ENCODE data around the gene RPS17. TPM values are rescaled to one million over a fixed set of nuclear protein-coding genes. Genes with fewer than 3 reads are reported as not detected.

The RPS17 gene
- total RNA-seq, 4 donors from 2014 or later = 1,180 to 3,226 (median 2,104) TPM

DNA sequence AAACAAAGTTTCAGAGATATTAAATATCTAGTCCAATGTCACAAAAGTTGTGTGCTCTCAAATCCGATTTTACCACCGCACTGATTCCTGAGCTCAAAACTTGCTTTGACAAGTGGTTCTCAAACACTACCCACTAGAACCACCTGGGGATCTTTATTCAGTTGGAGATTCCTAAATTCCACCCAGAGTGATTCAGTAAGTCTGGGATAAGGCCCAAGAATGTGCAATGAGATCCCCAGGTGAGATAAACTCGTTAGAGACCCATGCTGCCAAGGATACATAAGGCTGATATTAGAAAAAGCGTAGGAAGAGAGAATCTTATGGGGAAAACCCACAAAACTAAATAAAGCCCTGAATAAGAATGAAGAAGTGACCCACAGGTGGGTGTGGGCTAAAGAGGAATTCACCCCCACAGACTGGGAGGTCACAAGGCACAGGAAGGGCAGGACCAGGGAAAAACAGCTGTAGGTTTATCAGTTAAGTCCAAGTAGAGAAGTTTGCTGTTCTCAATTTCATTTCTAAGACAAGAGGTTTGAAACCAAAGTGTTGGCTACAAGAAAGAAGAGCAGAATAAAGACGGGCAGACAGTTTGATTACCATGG is 11.5 kb upstream of the RPS17 start:
- no peaks in the 10 kb centered on the region for H3K9me3 ChIP-seq
- intact Hi-C loops (cut with DNase I) = no loop called here
- DNase-seq = no peak
- H3K4me1 ChIP-seq = no peaks in the 10 kb centered on the region
- H3K4me3 ChIP-seq (replicated peaks in 1 of 3) = no peak overlapping the region
- no peak overlapping the region for H3K27ac ChIP-seq
- no peaks in the 10 kb centered on the region for H3K36me3 ChIP-seq
- 52 to 57% methylated on average over 5 of the region's 5 CpGs for WGBS, 2 donors
- no peak for TF ChIP-seq POLR2A (IDR thresholded peaks at IDR 0.05)
- TF ChIP-seq, protein P1, sequence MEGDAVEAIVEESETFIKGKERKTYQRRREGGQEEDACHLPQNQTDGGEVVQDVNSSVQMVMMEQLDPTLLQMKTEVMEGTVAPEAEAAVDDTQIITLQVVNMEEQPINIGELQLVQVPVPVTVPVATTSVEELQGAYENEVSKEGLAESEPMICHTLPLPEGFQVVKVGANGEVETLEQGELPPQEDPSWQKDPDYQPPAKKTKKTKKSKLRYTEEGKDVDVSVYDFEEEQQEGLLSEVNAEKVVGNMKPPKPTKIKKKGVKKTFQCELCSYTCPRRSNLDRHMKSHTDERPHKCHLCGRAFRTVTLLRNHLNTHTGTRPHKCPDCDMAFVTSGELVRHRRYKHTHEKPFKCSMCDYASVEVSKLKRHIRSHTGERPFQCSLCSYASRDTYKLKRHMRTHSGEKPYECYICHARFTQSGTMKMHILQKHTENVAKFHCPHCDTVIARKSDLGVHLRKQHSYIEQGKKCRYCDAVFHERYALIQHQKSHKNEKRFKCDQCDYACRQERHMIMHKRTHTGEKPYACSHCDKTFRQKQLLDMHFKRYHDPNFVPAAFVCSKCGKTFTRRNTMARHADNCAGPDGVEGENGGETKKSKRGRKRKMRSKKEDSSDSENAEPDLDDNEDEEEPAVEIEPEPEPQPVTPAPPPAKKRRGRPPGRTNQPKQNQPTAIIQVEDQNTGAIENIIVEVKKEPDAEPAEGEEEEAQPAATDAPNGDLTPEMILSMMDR (IDR thresholded peaks at IDR 0.05) = peak in 1 of 6 experiments; percentile 7
- H3K27me3 ChIP-seq = no peaks in the 10 kb centered on the region

DNA sequence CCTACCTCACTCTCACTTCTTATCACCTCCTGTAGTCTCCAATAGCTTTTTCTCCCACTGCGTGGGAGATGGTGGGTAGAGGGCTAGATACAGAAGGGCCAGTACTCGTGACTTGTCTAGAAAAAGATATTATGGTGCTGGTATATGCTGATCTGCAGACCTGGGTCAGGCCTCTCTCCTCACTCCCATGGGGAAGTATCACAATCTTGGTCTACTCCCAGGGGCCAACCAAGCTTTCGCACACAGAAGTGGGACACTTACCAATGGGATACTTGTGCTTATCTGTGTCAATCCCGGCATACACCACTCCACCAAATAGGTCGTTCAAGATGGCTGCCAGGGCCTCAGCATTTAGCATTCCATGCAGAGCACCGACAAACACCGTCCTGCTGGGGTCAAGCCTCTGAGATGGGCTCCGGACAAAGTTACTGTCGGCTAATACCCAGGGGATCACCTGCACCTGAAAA is 9.0 kb upstream of the RPS17 start:
- H3K36me3 ChIP-seq = no peaks in the 10 kb centered on the region
- H3K9me3 ChIP-seq = no peaks in the 10 kb centered on the region
- no peaks in the 10 kb centered on the region for H3K27me3 ChIP-seq
- no peaks in the 10 kb centered on the region for H3K4me1 ChIP-seq
- TF ChIP-seq, protein P1 (IDR thresholded peaks at IDR 0.05) = no peak
- no peak for TF ChIP-seq POLR2A (IDR thresholded peaks at IDR 0.05)
- 87 to 90% methylated on average over 9 of the region's 9 CpGs for WGBS, 2 donors
- DNase-seq = no peak
- no peak overlapping the region for H3K27ac ChIP-seq
- H3K4me3 ChIP-seq (replicated peaks in 1 of 3) = no peak overlapping the region
- intact Hi-C loops (cut with DNase I) = loop anchor here (10.0 kb wide), 1 partner anchor 456 kb away; no protein-coding TSS in a partner anchor

DNA sequence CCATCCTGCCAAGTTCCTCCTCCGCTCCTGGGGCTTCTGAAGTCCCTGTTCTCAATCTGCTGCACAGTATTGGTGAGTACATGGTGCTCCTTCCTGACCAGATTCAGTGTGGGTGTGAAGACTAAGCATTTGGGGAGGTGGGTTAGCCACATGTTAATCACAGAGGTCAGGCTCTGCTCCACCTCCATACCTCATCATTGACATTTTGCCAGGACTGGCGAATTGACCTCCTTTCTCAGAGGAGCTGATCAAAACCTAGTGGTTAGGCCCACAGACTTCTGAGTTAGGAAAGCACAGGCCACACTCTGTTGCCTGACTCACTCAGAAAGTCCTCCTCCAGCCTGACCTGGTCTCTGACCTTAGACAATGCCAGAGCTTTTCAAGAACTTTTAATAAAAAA is 8.4 kb upstream of the RPS17 start:
- H3K27ac ChIP-seq = no peak overlapping the region
- no peaks in the 10 kb centered on the region for H3K36me3 ChIP-seq
- no peaks in the 10 kb centered on the region for H3K9me3 ChIP-seq
- no peaks in the 10 kb centered on the region for H3K4me1 ChIP-seq
- no peaks in the 10 kb centered on the region for H3K27me3 ChIP-seq
- no peak for DNase-seq
- no peak overlapping the region for H3K4me3 ChIP-seq (replicated peaks in 1 of 3)
- WGBS, 2 donors = 67 to 91% methylated on average over 1 to 2 of the region's 2 CpGs
- TF ChIP-seq, protein P1 (IDR thresholded peaks at IDR 0.05) = no peak
- no peak for TF ChIP-seq POLR2A (IDR thresholded peaks at IDR 0.05)
- intact Hi-C loops (cut with DNase I) = loop anchor here (10.0 kb wide), 1 partner anchor 456 kb away; no protein-coding TSS in a partner anchor

DNA sequence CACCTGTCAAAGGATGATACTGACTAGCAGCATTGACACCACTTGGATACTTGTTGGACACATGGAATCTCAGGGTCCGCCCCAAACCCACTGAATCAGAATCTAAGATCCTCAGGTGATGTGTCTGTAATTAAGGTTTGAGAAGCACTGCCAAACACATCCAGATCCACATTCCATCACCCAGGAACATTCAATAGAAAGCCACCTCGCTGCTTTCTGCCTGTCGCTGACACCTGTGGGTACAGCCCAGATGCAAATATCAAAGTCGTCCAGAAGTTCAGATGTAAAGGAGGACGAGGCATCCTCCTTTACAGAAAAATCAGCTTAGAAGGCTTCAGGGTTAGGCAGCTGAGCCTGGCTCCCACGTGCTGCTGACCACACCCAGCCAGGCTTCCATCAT is 5.2 kb upstream of the RPS17 start:
- Histone ChIP-seq H3K27ac (no peak overlapping the region), H3K9me3 (no peaks in the 10 kb centered on the region), H3K4me3 (replicated peaks in 1 of 3) (no peak overlapping the region), H3K36me3 (no peaks in the 10 kb centered on the region), H3K27me3 (no peaks in the 10 kb centered on the region), H3K4me1 (peaks cover 4 to 5% of the 10 kb centered on the region in 2 donors)
- no peak for TF ChIP-seq POLR2A (IDR thresholded peaks at IDR 0.05)
- TF ChIP-seq, protein P1 (IDR thresholded peaks at IDR 0.05) = no peak
- no peak for DNase-seq
- WGBS, 2 donors = 76 to 80% methylated on average over 6 of the region's 6 CpGs
- intact Hi-C loops (cut with DNase I) = loop anchor here (10.0 kb wide), 1 partner anchor 459 kb away; no protein-coding TSS in a partner anchor

DNA sequence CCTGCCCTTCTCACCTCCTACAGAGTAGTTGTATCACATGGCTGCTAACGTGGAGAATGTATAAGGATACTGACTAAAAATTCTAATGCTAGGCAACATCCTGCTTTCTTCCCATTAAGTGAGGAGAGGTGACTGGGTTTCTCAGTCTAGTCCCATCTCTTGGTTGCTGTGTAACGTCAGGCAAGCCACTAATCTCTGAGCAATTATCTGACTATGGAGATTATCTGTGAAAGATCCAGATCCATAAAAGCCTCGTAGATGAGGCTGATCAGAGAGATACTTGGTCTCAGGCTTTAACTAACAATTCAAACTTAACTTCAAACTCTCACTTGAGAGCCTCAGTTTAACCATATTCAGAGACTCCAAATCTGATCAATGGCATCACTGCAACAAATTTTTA is 4.7 kb upstream of the RPS17 start:
- peaks cover 4 to 5% of the 10 kb centered on the region in 2 donors for H3K4me1 ChIP-seq
- TF ChIP-seq, protein P1 (IDR thresholded peaks at IDR 0.05) = no peak
- no peak for TF ChIP-seq POLR2A (IDR thresholded peaks at IDR 0.05)
- H3K4me3 ChIP-seq (replicated peaks in 1 of 3) = no peak overlapping the region
- intact Hi-C loops (cut with DNase I) = loop anchor here (10.0 kb wide), 1 partner anchor 460 kb away; no protein-coding TSS in a partner anchor
- 43 to 50% methylated on average over 3 of the region's 3 CpGs for WGBS, 2 donors
- no peaks in the 10 kb centered on the region for H3K9me3 ChIP-seq
- H3K27ac ChIP-seq = no peak overlapping the region
- no peaks in the 10 kb centered on the region for H3K27me3 ChIP-seq
- no peaks in the 10 kb centered on the region for H3K36me3 ChIP-seq
- no peak for DNase-seq
